Endothelial cell (in vitro differentiated cells): ENCODE measurements around the gene JAKMIP3. TPM values are rescaled to one million over a fixed set of nuclear protein-coding genes. Genes with fewer than 3 reads are reported as not detected.
A peak's percentile ranks its signal among the peaks of the same experiment; 100 is the strongest.

Source experiments
- DNase-seq: peaks from one replicate; pipeline ENCODE4 v3.0.0; 2021; ENCODE audit warnings: low spot score
- H3K27ac Mint-ChIP-seq: one replicate; pipeline ENCODE4 v1.8.0; 2021; ENCODE audit warnings: mixed read lengths, inconsistent platforms; ENCODE audit not compliant: unreplicated experiment
- H3K27me3 Mint-ChIP-seq: one replicate; pipeline ENCODE4 v1.8.0; 2021; ENCODE audit warnings: mild to moderate bottlenecking, moderate library complexity, mixed read lengths, inconsistent platforms; ENCODE audit not compliant: unreplicated experiment
- H3K36me3 Mint-ChIP-seq: one replicate; pipeline ENCODE4 v1.8.0; 2021; ENCODE audit warnings: mild to moderate bottlenecking, low read depth, mixed read lengths, inconsistent platforms; ENCODE audit not compliant: unreplicated experiment
- H3K4me1 Mint-ChIP-seq: one replicate; pipeline ENCODE4 v1.8.0; 2021; ENCODE audit warnings: mild to moderate bottlenecking, mixed read lengths, inconsistent platforms; ENCODE audit not compliant: unreplicated experiment
- H3K4me3 Mint-ChIP-seq: one replicate; pipeline ENCODE4 v1.8.0; 2021; ENCODE audit warnings: mild to moderate bottlenecking, mixed read lengths, inconsistent platforms; ENCODE audit not compliant: unreplicated experiment
- H3K9me3 Mint-ChIP-seq: one replicate; pipeline ENCODE4 v1.8.0; 2021; ENCODE audit warnings: mixed read lengths, inconsistent platforms; ENCODE audit not compliant: unreplicated experiment
- CTCF ChIP-seq: fragments of 200-600 bp; sonication (generic); IDR thresholded peaks from one replicate; pipeline ENCODE4 v1.5.0; 2021; ENCODE audit warnings: antibody characterized with exemption; ENCODE audit not compliant: unreplicated experiment
- total RNA-seq: library from RNA; stranded (reverse); fragmentation: NEBNext Ultra II Directional; extraction: Animal tissue kit (Norgen Biotek cat#: 25700); gene quantifications from one replicate; pipeline ENCODE4 v1.2.1, GENCODE V29; 2021; ENCODE audit not compliant: unreplicated experiment

The JAKMIP3 gene
- total RNA-seq, 1 donor from 2014 or later, result 0.05 TPM

GRCh38 chr10:132050191-132050590 is 15.6 kb upstream of the JAKMIP3 start:
- Mint-ChIP-seq H3K36me3 (peaks cover 4% of the 10 kb centered on the region), H3K9me3 (peaks cover 7% of the 10 kb centered on the region), H3K4me1 (no peaks in the 10 kb centered on the region), H3K27ac (no peak overlapping the region), H3K4me3 (no peak overlapping the region), H3K27me3 (peaks cover 5% of the 10 kb centered on the region)
- no peak for DNase-seq
- no peak for TF ChIP-seq CTCF

GRCh38 chr10:132052124-132052523 is 13.6 kb upstream of the JAKMIP3 start:
- no peak for TF ChIP-seq CTCF
- Mint-ChIP-seq H3K27me3 (peaks cover 8% of the 10 kb centered on the region), H3K9me3 (peaks cover 7% of the 10 kb centered on the region), H3K36me3 (peaks cover 4% of the 10 kb centered on the region), H3K27ac (no peak overlapping the region), H3K4me3 (no peak overlapping the region), H3K4me1 (no peaks in the 10 kb centered on the region)
- DNase-seq, result no peak

- H3K9me3 Mint-ChIP-seq, result peaks cover 7% of the 10 kb centered on the region
- H3K4me3 Mint-ChIP-seq, result no peak overlapping the region
- H3K27ac Mint-ChIP-seq, result no peak overlapping the region
- H3K36me3 Mint-ChIP-seq, result peaks cover 4% of the 10 kb centered on the region
- no peaks in the 10 kb centered on the region for H3K4me1 Mint-ChIP-seq
- DNase-seq, result peak; percentile 53
- no peak for TF ChIP-seq CTCF
- H3K27me3 Mint-ChIP-seq, result peaks cover 10% of the 10 kb centered on the region
Measured at GRCh38 chr10:132054564-132054963, 11.2 kb upstream of the JAKMIP3 start.

GRCh38 chr10:132055616-132056015 is 10.1 kb upstream of the JAKMIP3 start:
- no peaks in the 10 kb centered on the region for H3K4me1 Mint-ChIP-seq
- TF ChIP-seq CTCF, result no peak
- no peak for DNase-seq

GRCh38 chr10:132056663-132057062 is 9.1 kb upstream of the JAKMIP3 start:
- H3K27me3 Mint-ChIP-seq, result peaks cover 9% of the 10 kb centered on the region
- TF ChIP-seq CTCF, result no peak
- DNase-seq, result no peak
- H3K4me1 Mint-ChIP-seq, result no peaks in the 10 kb centered on the region
- H3K4me3 Mint-ChIP-seq, result no peak overlapping the region
- no peak overlapping the region for H3K27ac Mint-ChIP-seq
- H3K9me3 Mint-ChIP-seq, result peaks cover 7% of the 10 kb centered on the region
- peaks cover 4% of the 10 kb centered on the region for H3K36me3 Mint-ChIP-seq

More at GRCh38 chr10:132055616-132056015, 10.1 kb upstream of the JAKMIP3 start:
- Mint-ChIP-seq H3K4me3 (no peak overlapping the region), H3K27ac (no peak overlapping the region), H3K27me3 (peaks cover 9% of the 10 kb centered on the region), H3K9me3 (peaks cover 7% of the 10 kb centered on the region), H3K36me3 (peaks cover 4% of the 10 kb centered on the region)
